ENCODE data around the gene HSD17B14. TPM values are rescaled to one million over a fixed set of nuclear protein-coding genes. Genes with fewer than 3 reads are reported as not detected.
"Not testable (repeated sequence)": the region's sequence is repeated elsewhere in the genome, so short reads cannot be mapped to it uniquely, and the experiment has no call there.

Gene HSD17B14
- polyA plus RNA-seq, 1 experiment = 2.3 TPM

DNA sequence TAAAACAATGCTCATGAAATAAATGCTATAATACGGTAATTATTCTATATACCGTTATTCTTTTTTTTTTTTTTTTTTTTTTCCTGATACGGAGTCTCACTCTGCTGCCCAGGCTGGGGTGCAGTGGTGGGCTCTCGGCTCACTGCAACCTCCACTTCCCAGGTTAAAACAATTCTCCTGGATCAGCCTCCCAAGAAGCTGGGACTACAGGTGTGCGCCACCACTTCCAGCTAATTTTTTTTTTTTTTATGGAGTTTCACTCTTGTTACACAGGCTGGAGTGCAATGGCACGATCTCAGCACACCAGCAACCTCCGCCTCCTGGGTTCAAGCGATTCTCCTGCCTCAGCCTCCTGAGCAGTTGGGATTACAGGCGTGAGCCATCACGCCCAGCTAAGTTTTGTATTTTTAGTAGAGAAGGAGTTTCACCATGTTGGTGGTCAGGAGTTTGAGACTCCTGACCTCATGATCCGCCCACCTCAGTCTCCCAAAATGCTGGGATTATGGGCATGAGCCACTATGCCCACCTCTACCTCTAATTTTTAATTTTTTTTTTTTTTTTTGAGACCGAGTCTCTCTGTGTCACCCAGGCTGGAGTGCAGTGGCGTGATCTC lies 42.8 kb upstream of the HSD17B14 start:
- Histone ChIP-seq H3K27ac (ENCODE audit: low read depth, low read length) (no peak overlapping the region), H3K9me3 (ENCODE audit: control insufficient read depth, insufficient read depth, low read length) (peaks cover 4% of the 10 kb centered on the region), H3K4me3 (ENCODE audit: low read depth, low read length) (no peak overlapping the region), H3K27me3 (ENCODE audit: control insufficient read depth, insufficient read depth, low read length) (no peaks in the 10 kb centered on the region)
- POLR2A ChIA-PET = interaction anchor here (0.6 to 3.0 kb wide), 8 partner anchors 8 to 96 kb away, joined by 3 to 16 read pairs (median 4); partner anchors contain the start of genes BAX and NUCB1
- CTCF ChIA-PET = interaction anchor here (1.5 to 1.9 kb wide), 2 partner anchors 21 to 91 kb away, joined by 3 to 5 read pairs; partner anchors contain the start of gene NUCB1
- TF ChIP-seq, protein P1, sequence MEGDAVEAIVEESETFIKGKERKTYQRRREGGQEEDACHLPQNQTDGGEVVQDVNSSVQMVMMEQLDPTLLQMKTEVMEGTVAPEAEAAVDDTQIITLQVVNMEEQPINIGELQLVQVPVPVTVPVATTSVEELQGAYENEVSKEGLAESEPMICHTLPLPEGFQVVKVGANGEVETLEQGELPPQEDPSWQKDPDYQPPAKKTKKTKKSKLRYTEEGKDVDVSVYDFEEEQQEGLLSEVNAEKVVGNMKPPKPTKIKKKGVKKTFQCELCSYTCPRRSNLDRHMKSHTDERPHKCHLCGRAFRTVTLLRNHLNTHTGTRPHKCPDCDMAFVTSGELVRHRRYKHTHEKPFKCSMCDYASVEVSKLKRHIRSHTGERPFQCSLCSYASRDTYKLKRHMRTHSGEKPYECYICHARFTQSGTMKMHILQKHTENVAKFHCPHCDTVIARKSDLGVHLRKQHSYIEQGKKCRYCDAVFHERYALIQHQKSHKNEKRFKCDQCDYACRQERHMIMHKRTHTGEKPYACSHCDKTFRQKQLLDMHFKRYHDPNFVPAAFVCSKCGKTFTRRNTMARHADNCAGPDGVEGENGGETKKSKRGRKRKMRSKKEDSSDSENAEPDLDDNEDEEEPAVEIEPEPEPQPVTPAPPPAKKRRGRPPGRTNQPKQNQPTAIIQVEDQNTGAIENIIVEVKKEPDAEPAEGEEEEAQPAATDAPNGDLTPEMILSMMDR (IDR thresholded peaks at IDR 0.05; ENCODE audit: low read depth, low read length) = no peak
- no peak for DNase-seq (ENCODE audit: low read depth, low spot score)

GRCh38 chr19:48878196-48879024 lies 42.1 kb upstream of the HSD17B14 start:
- Histone ChIP-seq H3K27me3 (ENCODE audit: control insufficient read depth, insufficient read depth, low read length) (no peaks in the 10 kb centered on the region), H3K4me3 (ENCODE audit: low read depth, low read length) (no peak overlapping the region), H3K27ac (ENCODE audit: low read depth, low read length) (no peak overlapping the region), H3K9me3 (ENCODE audit: control insufficient read depth, insufficient read depth, low read length) (peaks cover 4% of the 10 kb centered on the region)
- TF ChIP-seq, protein P1 (IDR thresholded peaks at IDR 0.05; ENCODE audit: low read depth, low read length) = no peak
- no peak for DNase-seq (ENCODE audit: low read depth, low spot score)
- ChIA-PET CTCF (interaction anchor here (1.2 to 1.9 kb wide), 3 partner anchors 22 to 92 kb away, joined by 3 to 5 read pairs (median 3); partner anchors contain the start of gene NUCB1), POLR2A (interaction anchor here (0.6 to 3.0 kb wide), 6 partner anchors 8 to 97 kb away, joined by 3 to 16 read pairs (median 4); partner anchors contain the start of genes BAX and NUCB1)

- ChIA-PET CTCF (interaction anchor here (1.2 to 1.5 kb wide), 2 partner anchors 23 to 36 kb away, joined by 3 read pairs; partner anchors contain the start of gene NUCB1), POLR2A (interaction anchor here (1.3 kb wide), 1 partner anchor 90 kb away, joined by 4 read pairs; no protein-coding TSS in a partner anchor)
Observed at GRCh38 chr19:48877855-48878195, 41.5 kb upstream of the HSD17B14 start.

GRCh38 chr19:48876043-48876981 lies 40.0 kb upstream of the HSD17B14 start:
- not testable (repeated sequence) for H3K9me3 ChIP-seq (ENCODE audit: control insufficient read depth, insufficient read depth, low read length); H3K27me3 ChIP-seq (ENCODE audit: control insufficient read depth, insufficient read depth, low read length); DNase-seq (ENCODE audit: low read depth, low spot score)
- POLR2A ChIA-PET = interaction anchor here (0.6 to 4.9 kb wide), 7 partner anchors 19 to 106 kb away, joined by 3 to 83 read pairs (median 6); partner anchors contain the start of genes FTL and NUCB1
- peak overlapping the region; percentile 99 for H3K4me3 ChIP-seq (ENCODE audit: low read depth, low read length)
- CTCF ChIA-PET = interaction anchor here (0.6 to 2.7 kb wide), 3 partner anchors 34 to 117 kb away, joined by 3 to 9 read pairs (median 3); partner anchors contain the start of genes GYS1 and RUVBL2
- H3K27ac ChIP-seq (ENCODE audit: low read depth, low read length) = peak overlapping the region; percentile 100

More at GRCh38 chr19:48877855-48878195, 41.5 kb upstream of the HSD17B14 start:
- DNase-seq (ENCODE audit: low read depth, low spot score) = no peak
- Histone ChIP-seq H3K27ac (ENCODE audit: low read depth, low read length) (no peak overlapping the region), H3K4me3 (ENCODE audit: low read depth, low read length) (no peak overlapping the region), H3K27me3 (ENCODE audit: control insufficient read depth, insufficient read depth, low read length) (no peaks in the 10 kb centered on the region), H3K9me3 (ENCODE audit: control insufficient read depth, insufficient read depth, low read length) (peaks cover 4% of the 10 kb centered on the region)
- TF ChIP-seq, protein P1 (IDR thresholded peaks at IDR 0.05; ENCODE audit: low read depth, low read length) = no peak

All from AG04450 (cell line).